Stomach (tissue), 9 donors: ENCODE results near the gene KRTAP10-1. TPM values are rescaled to one million over a fixed set of nuclear protein-coding genes. Genes with fewer than 3 reads are reported as not detected.

Source experiments
- DNase-seq, 2 donors: peaks; one replicate each; pipeline versions ENCODE4 v3.0.0 to v3.0.0-alpha.2; 2013 to 2019
- H3K27ac ChIP-seq, 5 donors: fragments of 200-600 bp in 4 of 5; sonication (generic) in 4 of 5; one replicate each; pipeline ENCODE4 v1.5.1; 2013 to 2019; ENCODE audit warnings: mild to moderate bottlenecking in 1 of 5, moderate library complexity in 1 of 5
- H3K27me3 ChIP-seq, 3 donors: fragments of 200-600 bp; sonication (generic); one replicate each; pipeline ENCODE4 v1.5.1; 2017 to 2019; ENCODE audit warnings: mixed run types in 1 of 3
- H3K36me3 ChIP-seq, 4 donors: fragments of 200-600 bp; sonication (generic); 1 replicate in 3 of 4; 2 replicates in 1 of 4; pipeline ENCODE4 v1.5.1; 2016 to 2019
- H3K4me1 ChIP-seq, 4 donors: fragments of 200-600 bp; sonication (generic); one replicate each; pipeline ENCODE4 v1.5.1; 2016 to 2019
- H3K4me3 ChIP-seq, 4 donors: fragments of 200-600 bp; sonication (generic) in 3 of 4; one replicate each; pipeline ENCODE4 v1.5.1; 2016 to 2019; ENCODE audit warnings: mild to moderate bottlenecking in 1 of 4
- H3K9me3 ChIP-seq, 4 donors: fragments of 200-600 bp; sonication (generic); one replicate each; pipeline ENCODE4 v1.5.1; 2016 to 2019
- EP300 ChIP-seq: sonication (generic); formaldehyde crosslinking; IDR thresholded peaks from one replicate; pipeline ENCODE4 v1.6.1; 2017; ENCODE audit warnings: antibody characterized with exemption
- POLR2A ChIP-seq, 4 donors: fragments of 450-650 bp; IDR thresholded peaks; one replicate each; pipeline ENCODE4 v1.6.1; 2016; ENCODE audit warnings: antibody characterized with exemption in 4 of 4, control low read depth in 2 of 4, mild to moderate bottlenecking in 1 of 4, moderate library complexity in 1 of 4
- POLR2AphosphoS5 ChIP-seq, 3 donors: sonication (generic); formaldehyde crosslinking; IDR thresholded peaks; one replicate each; pipeline ENCODE4 v1.6.1; 2016; ENCODE audit warnings: antibody characterized with exemption in 3 of 3
- WGBS, 5 donors: extraction: QIAGEN DNeasy Blood & Tissue Kit in 3 of 5; methylation state at CpG; one replicate each; pipeline versions ENCODE4 v1.1.5 to v1.1.7; 2013 to 2018; 5-methylcytosine and 5-hydroxymethylcytosine counted together
- intact Hi-C: fragments of 100-400 bp; cut with DNase I; formaldehyde crosslinking; loops from one replicate; pipeline ENCODE4 v1.15.1; 2023; ENCODE audit warnings: low total_unique reads
- polyA plus RNA-seq, 3 donors: library from polyadenylated mRNA; stranded (reverse); fragments of 200-250 nt; gene quantifications; one replicate each; pipeline ENCODE4 v1.2.3, GENCODE V29; 2013
- total RNA-seq, 5 donors: library from RNA; depleted of rRNA; stranded (reverse); fragments of >200 nt; gene quantifications; one replicate each; pipeline versions ENCODE4 v1.1.0 to v1.2.3, GENCODE V29; 2014 to 2016
- TF ChIP-seq, protein P1 (sequence below), 7 experiments: fragments of 450-650 bp in 4 of 7; fragments of 200-600 bp in 3 of 7; sonication (generic) in 3 of 7; IDR thresholded peaks; one replicate each; pipeline ENCODE4 v1.5.1; 2016 to 2019; ENCODE audit warnings: antibody characterized with exemption in 7 of 7, control low read depth in 2 of 7, mild to moderate bottlenecking in 1 of 7
- donor health status: healthy with polysubstance abuse.
- donor health status: Bipolar disorder and iron deficiency.
- donor health status: healthy.

KRTAP10-1 gene
- total and polyA plus RNA-seq, 8 donors, result not detected

DNA sequence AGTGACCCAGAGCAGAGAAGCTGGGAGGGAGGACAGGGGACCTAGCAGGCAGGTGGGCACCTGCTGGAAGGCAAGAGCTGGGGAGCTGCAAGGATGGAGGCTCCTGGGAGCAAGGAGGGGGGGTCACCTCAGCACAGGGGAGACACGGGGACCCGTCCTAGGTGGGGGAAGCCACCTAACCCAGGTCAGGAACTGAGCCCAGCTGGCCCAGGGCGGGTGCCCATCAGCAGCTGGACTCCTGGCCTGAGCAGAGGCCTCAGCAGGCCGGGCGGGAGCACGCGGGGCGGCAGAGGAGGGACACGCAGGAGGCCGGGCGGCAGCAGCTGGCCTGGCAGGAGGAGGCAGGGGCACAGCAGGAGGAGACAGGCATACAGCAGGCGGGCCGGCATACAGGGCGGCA lies 949 bp downstream of the KRTAP10-1 start:
- intact Hi-C loops, result no loop called here
- H3K27me3 ChIP-seq, result peaks cover 0 to 31% (median 6%) of the 10 kb centered on the region in 3 donors
- DNase-seq, result no peak
- no peak overlapping the region for H3K27ac ChIP-seq
- no peaks in the 10 kb centered on the region for H3K36me3 ChIP-seq
- 64 to 77% (median 65%) methylated on average over 9 to 14 of the region's 14 CpGs for WGBS, 5 donors
- H3K9me3 ChIP-seq, result peaks cover 0 to 19% (median 8%) of the 10 kb centered on the region in 4 donors
- H3K4me1 ChIP-seq, result no peaks in the 10 kb centered on the region
- no peak overlapping the region for H3K4me3 ChIP-seq
- TF ChIP-seq POLR2A (IDR thresholded peaks at IDR 0.05) (no peak), EP300 (no peak), POLR2AphosphoS5 (IDR thresholded peaks at IDR 0.05) (no peak)
- TF ChIP-seq, protein P1, sequence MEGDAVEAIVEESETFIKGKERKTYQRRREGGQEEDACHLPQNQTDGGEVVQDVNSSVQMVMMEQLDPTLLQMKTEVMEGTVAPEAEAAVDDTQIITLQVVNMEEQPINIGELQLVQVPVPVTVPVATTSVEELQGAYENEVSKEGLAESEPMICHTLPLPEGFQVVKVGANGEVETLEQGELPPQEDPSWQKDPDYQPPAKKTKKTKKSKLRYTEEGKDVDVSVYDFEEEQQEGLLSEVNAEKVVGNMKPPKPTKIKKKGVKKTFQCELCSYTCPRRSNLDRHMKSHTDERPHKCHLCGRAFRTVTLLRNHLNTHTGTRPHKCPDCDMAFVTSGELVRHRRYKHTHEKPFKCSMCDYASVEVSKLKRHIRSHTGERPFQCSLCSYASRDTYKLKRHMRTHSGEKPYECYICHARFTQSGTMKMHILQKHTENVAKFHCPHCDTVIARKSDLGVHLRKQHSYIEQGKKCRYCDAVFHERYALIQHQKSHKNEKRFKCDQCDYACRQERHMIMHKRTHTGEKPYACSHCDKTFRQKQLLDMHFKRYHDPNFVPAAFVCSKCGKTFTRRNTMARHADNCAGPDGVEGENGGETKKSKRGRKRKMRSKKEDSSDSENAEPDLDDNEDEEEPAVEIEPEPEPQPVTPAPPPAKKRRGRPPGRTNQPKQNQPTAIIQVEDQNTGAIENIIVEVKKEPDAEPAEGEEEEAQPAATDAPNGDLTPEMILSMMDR (IDR thresholded peaks at IDR 0.05), result no peak

DNA sequence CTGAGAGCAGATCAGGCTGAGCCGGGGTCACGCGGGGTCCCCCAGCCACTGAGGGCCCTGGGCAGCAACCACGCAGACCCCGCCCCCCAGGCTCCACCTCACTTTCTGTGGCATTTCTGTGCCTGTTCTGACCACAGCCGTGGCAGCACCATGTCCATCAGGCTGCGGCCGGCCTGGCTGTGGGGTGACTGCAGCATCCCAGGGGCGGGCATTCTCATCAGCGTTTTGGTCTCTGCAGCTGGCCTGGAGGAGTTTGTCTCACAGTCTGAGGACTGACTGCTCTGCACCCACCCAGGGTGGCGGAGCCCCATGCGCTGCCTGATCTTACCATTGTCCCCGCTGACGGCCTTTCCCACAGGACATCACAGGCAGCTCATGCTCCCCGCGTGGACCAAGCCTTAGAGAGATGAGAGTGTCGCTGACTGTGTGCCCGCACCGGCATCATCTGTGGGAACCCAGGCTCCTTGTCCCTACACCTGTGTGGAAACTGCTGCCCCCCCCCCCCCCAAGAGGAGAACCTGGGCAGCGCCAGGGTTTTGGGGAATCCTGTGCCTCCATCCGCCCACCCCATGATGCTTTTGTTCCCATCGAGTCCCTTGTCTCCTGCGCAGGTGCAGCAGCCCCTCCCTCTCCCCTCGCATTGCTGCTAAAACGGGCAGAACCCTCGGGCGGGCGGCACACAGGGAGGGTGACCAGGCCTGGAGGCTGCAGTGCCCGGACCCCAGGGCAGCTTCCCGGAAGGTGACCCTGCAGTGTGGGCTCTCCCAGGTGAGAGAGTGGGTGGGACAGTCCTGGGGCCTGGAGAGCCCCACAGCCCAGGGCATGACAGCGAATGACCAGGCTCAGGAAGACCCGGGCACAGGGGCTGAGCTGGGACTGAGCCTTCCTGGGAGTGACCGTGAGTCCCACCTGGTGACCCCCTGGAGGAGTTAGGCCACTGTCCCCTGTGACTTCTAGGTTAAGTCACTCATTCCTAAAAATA lies 1.8 kb downstream of the KRTAP10-1 start:
- Histone ChIP-seq H3K4me3 (no peak overlapping the region), H3K36me3 (no peaks in the 10 kb centered on the region), H3K27me3 (peaks cover 0 to 36% (median 6%) of the 10 kb centered on the region in 3 donors), H3K27ac (no peak overlapping the region), H3K4me1 (no peaks in the 10 kb centered on the region), H3K9me3 (peaks cover 0 to 16% (median 6%) of the 10 kb centered on the region in 4 donors)
- peak in 1 of 2 donors; percentile 21 for DNase-seq
- WGBS, 5 donors, result 88 to 93% (median 92%) methylated on average over 15 to 33 of the region's 33 CpGs
- intact Hi-C loops, result no loop called here
- TF ChIP-seq EP300 (no peak), POLR2A (IDR thresholded peaks at IDR 0.05) (no peak), POLR2AphosphoS5 (IDR thresholded peaks at IDR 0.05) (no peak)
- TF ChIP-seq, protein P1 (IDR thresholded peaks at IDR 0.05), result no peak

DNA sequence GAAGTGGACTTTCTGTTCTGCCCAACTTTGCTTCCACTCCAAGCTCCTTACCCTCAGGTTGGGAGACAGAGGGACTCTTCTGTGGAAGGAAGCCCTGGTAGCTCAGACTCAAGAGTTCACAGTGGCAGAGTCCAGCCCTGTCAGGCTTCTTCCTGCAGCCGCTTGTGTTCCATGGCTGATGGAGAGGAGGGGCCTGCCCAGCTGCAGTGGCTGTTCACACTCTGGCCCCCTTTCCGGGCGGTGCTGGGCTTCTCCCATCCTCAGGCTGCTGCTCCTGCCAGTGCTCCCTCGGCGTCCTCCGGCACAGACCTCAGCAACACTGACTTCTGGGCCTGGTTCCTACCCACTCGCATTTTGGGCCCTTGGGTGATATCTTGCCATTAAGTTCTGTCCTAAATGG lies 4.0 kb downstream of the KRTAP10-1 start:
- Histone ChIP-seq H3K27ac (no peak overlapping the region), H3K4me1 (no peaks in the 10 kb centered on the region), H3K9me3 (no peaks in the 10 kb centered on the region), H3K4me3 (no peak overlapping the region), H3K36me3 (no peaks in the 10 kb centered on the region), H3K27me3 (peaks cover 0 to 51% (median 6%) of the 10 kb centered on the region in 3 donors)
- TF ChIP-seq POLR2AphosphoS5 (IDR thresholded peaks at IDR 0.05) (no peak), POLR2A (IDR thresholded peaks at IDR 0.05) (no peak)
- TF ChIP-seq, protein P1 (IDR thresholded peaks at IDR 0.05), result no peak
- intact Hi-C loops, result no loop called here
- WGBS, 5 donors, result 46 to 63% (median 57%) methylated on average over 2 to 7 of the region's 7 CpGs
- no peak for DNase-seq

DNA sequence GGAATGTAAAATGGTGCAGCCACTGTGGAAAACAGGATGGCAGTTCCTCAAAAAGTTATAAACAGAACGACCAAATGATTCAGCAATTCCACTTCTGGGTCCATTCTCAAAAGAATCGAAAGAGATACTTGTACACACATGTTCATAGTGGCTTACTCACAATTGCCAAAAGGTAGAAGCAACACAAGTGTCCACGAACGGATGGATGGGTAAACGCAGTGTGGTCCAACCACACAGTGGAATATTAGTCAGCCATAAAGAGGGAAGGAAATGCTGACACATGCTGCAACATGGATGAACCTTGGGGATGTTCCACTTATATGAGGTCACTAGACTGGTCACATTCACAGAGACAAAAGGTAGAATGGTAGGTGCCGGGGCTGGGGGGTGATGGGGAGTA lies 5.3 kb downstream of the KRTAP10-1 start:
- DNase-seq, result no peak
- intact Hi-C loops, result no loop called here
- no peaks in the 10 kb centered on the region for H3K9me3 ChIP-seq
- no peak overlapping the region for H3K4me3 ChIP-seq
- no peaks in the 10 kb centered on the region for H3K36me3 ChIP-seq
- peaks cover 0 to 55% (median 6%) of the 10 kb centered on the region in 3 donors for H3K27me3 ChIP-seq
- TF ChIP-seq POLR2A (IDR thresholded peaks at IDR 0.05), result no peak
- TF ChIP-seq EP300, result no peak
- TF ChIP-seq, protein P1 (IDR thresholded peaks at IDR 0.05), result no peak
- TF ChIP-seq POLR2AphosphoS5 (IDR thresholded peaks at IDR 0.05), result no peak
- WGBS, 5 donors, result 88 to 93% (median 90%) methylated on average over 6 of the region's 6 CpGs
- H3K27ac ChIP-seq, result no peak overlapping the region
- no peaks in the 10 kb centered on the region for H3K4me1 ChIP-seq
